Left renal pelvis (tissue), 4 donors: Measurements from ENCODE around the gene MED23. TPM values are rescaled to one million over a fixed set of nuclear protein-coding genes. Genes with fewer than 3 reads are reported as not detected.
"Not testable (repeated sequence)": the region's sequence is repeated elsewhere in the genome, so short reads cannot be mapped to it uniquely, and the experiment has no call there.

Experiments
- DNase-seq, 4 donors: peaks; one replicate each; pipeline ENCODE4 v3.0.0-alpha.2; 2013; ENCODE audit warnings: low read depth in 4 of 4, low spot score in 3 of 4
- polyA plus RNA-seq, 4 donors: library from polyadenylated mRNA; unstranded; fragments of 120-200 nt; gene quantifications; one replicate each; pipeline ENCODE4 v1.2.1, GENCODE V29; 2013; ENCODE audit not compliant: insufficient read length in 4 of 4

The MED23 gene
- polyA plus RNA-seq, 4 donors, result 39.0 to 58.7 (median 53.5) TPM

DNA sequence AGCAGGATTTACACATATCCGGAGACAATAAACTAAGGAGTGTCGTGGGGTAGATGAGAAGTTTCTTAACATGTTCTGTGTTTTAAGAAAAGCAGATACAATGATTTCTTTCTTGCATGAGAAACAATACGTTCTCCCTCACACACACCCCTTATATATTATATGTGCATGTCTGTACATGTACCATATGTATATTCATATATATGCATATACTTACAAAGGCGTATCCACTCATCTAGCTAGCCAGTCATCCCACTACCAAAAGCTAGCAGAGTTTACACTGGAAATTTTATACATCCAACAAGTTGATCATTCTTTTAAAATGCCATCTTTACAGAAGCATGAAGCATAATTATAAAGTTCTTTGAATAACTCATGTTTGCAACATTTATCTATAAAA, 40.1 kb downstream of the MED23 start:
- DNase-seq, result no peak

DNA sequence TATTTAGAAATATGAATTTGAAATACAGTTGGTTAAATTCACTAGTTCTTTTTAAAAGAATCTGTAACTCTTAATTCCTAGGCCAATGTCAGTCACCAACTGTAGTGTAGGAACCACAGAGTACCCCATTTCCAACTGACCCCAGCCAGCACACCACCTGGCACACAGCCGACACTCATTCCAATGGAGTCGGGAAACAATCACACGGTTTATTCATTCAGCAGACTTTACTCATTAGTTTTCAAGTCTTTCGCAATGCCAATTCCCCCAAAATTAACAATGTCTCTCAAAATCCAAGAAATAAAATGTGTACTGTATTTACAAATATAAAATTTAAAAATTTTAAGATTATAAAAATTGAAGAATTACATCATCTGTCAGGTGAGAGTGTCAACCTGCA, 41.5 kb downstream of the MED23 start:
- no peak for DNase-seq

DNA sequence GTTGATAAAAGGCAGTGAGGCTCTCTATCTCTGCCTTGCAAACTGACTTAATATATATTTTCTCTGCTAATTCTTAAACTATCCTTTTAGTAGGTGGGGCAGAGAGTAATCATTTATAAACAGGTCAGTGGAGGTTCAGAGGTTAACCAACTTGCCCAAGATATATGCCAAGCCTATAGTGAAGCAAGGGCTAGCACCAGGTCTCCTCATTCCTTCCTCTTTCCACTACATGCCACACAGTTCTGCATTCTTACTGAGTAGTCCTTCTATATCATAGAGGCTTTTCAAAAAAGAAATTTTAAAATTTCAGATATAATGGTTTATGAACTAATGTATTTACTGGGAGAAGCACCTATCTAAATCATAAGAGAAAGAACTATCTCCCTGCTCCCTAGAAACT, 46.5 kb downstream of the MED23 start:
- DNase-seq, result no peak

DNA sequence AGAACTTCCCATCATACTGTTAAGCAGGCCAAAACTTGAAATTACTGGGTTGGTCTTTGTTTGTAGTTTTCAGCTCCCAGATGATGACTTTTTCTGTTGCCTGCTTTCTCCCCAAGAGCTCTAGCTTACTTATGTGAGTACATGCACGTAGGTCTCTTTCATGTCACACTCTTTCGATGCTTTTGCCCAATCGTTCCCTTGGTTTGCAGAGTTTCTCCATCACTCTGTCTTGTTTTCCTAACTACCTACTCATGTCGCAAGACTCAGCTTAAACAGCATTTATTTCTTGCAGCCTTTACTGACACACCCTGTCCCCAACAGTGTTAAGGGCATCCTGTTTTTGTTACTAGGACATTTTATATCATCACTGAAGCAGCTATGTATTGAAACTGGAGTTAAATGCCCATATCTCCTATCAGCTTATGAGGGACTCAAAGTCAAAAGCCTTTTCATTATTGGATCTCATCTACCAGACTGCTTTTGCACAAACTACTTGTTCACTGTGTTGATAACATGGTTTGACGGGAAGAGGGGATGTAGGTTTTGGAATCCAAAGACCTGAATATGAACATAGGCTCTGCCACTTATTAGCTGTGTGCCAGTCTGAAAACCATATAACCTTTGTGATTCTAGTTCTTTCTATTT, 52.1 kb downstream of the MED23 start:
- DNase-seq, result no peak

DNA sequence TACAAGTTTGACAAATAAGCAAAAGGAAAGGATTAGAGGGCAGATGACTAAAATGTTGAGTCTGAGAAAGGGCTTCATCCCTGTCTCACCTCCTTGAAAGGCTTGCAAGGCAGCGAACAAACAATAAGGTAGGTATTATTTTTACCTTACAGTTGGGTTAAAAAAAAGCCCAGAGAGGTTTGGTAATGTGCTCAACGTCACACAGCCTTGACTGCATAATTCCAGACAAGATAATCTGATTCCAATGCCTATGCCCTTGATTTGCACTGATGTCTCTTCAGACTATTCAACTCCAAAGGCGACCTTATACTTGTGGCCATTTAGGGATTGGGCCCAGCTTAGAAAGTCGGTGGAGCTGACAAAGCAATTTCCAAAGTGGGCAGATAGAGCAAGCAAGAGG, 53.4 kb downstream of the MED23 start:
- no peak for DNase-seq

DNA sequence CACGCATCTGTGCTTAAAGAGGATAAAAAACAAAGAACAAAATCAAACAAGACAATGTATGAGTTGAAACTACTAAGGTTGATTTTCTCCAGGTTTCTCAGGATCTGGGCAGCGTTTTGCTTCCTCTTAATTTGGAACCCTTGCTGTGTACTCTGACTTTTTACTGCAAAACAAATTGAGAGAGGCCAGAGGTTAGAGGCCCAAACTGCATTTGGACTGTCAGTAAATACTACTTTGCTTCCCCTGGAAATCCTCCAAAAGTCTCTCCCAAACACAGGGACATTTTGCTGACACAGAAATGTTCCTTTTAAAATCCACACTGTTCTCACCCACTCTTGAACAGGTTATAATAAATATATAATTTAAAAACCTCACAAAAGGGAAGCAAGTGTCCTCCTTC, 53.9 kb downstream of the MED23 start:
- DNase-seq, result no peak

DNA sequence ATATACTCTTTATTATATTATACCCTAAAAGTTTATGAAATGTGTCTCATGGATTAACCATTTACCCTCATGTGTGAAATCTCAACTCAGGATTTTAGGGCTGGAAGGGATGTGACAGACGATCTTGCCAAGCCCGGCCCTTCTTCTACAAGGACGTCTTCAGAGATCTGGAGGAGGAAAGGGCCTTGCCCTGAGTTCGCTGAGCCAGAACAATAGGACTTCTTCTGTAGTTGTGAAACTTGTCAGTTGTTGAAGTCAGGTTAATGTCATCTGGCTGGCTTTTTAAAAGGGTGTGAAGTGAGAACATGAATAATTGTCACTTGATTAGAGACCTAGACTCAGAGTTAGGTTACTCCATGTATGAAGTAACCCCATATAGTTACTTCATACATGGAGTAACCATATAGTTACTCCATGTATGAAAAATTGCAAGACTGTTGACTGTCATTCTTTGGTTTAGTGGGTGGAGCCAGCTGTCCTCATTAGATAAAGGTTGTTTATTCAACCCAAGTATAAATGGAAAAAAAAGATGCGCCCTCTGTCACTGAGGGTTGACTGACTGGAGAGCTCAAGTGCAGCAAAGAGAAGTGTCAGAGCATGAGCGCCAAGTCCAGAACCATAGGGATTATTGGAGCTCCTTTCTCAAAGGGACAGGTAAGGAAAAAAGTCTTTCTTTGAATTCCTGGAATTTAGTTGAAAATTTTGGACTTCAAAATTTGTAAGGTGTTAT, 55.2 kb downstream of the MED23 start, which contains the start of gene ARG1:
ARG1 (plus strand) TSS at position 541 of the 730 bp plus-strand sequence; CDS start at position 598, 57 bp downstream.
- no peak for DNase-seq

DNA sequence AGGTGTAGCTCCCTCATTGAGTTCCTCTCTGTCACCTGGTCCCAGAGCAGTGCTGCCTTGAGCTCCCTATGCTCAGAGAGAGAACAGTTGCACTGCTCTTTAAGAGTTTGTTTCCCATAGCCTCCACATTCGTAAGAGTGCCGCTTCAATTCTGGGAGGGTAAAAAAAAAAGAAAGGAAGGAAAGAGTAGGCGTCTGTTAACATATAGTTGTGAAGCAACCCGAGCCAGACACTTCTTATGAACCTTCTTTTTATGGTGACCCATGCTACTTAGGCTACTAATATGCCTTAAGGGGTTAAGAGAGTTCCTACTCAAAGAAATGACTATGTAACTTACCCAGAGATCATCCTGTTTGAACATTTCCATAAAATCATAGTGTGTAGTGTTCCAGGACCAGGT, 59.3 kb downstream of the MED23 start:
- DNase-seq, result no peak

DNA sequence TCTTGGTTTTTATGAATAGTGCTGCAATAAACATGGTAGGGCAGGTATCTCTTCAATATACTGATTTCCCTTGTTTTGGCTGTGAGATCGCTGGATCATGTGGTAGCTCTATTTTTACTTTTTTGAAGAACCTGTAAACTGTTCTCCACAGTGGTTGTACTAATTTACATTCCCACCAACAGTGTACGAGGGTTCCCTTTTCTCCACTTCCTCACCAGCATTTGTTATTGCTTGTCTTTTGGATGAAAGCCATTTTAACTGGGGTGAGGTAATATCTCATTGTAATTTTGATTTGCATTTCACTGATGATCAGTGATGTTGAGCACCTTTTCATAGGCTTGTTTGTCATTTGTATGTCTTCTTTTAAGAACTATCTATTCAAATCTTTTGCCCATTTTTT, 63.0 kb downstream of the MED23 start:
- no peak for DNase-seq

DNA sequence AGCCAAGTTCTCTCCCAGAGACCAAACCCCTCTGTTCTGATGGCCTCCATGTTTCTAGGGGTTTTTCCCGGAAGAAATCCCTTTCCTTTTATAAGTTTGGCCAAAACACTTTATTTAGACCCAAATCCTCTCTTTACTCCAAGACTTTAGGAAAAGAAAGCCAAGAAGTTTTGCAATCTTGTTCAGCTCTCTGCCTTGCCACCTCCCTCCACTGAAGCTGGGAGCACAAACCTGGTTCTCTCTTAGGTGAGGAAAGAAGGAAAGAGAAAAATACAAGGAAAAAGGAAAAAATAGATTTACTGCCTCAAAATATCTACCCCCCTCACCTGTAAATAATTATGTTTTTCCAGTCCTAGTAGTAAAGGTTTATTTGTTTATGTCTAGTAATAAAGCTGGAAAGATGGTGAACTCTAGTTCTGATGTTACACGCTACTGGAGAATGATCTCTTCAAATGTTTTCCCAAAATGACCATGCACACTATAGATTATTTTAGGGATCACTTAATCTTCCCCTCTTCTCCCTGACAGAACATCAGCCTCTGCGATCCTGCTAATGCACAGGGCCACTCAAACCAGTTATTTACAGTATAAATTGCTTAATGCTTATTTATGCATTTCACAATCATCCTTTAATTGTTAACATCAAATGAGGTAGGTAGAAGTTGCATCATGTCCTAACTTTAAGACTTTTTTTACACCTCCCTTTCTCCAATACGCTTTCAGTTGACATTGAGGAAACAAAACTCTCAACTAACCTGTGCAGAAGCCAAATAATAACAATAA, 65.9 kb downstream of the MED23 start:
- DNase-seq, result no peak

DNA sequence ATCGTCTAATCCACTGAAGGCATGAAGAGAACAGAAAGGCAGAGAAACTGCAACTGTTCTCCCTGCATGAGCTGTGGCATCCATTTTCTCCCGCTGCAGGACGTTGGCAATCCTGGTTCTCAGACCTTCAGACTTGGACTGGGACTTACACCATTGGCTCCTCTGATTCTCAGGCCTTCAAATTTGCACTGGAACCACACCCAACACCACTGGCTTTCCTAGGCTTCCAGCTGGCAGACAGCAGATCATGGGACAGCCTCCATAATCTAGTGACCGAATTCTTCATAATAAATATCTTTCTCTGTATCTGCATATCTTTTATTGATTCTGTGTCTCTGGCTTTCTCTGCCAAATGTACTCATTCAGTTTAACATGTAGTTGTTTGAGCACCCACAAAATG, 69.1 kb downstream of the MED23 start:
- DNase-seq, result no peak

DNA sequence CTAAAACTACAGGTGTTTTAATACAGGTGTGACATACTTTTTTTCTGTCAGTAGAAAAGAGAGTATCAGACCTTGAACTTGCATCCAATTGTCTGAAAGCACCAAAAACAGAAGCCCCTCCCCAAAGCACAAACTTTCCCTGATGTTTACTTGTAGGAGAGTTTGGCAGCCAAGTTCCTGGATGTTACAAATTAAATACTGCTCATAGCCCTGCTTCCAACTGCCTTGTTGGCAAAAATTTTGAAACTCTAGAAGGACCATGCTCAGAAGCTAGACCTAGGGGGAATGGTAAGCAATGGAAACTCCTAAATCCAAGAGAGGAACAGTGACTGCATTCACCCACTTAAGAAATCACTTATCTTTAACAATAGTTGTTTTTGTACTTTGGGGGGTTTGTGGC, 72.0 kb downstream of the MED23 start:
- DNase-seq, result no peak

DNA sequence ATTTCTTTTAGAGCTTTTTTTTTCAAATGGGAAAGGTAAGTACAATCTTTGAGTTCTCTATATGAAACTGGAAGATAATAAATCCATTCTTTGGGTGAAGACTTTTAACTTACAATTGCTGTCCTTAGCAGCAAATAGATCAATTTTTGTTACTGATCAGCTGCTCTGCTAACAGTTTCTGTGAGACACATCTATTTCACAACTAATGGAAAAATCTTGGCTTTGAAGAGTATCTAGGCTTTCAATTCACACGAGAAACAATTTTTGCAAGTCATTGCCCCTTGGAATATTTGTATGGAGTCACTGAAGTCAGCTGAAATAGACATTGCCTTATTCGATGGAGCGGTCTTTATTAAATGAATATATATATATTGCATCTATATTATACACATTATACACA, 75.5 kb downstream of the MED23 start:
- DNase-seq, result no peak

DNA sequence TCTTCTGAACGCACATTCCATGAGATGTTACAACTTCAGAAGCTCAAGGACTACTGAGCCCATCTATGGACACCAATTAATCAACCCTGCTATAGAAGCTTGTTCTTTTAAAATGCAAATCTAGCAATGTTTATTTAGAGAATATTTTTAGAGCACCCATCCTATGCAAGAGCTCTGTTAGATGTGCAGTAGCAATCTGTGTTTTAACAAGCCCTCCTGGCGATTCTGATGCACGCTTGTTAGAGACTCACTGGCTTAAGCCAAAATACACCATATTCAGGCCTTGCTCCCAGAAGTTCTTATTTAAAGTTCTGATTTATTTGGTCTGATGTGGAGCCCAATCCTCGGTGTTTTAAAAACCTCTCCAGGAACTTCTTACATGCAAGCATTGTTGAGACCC, 76.1 kb downstream of the MED23 start:
- no peak for DNase-seq

DNA sequence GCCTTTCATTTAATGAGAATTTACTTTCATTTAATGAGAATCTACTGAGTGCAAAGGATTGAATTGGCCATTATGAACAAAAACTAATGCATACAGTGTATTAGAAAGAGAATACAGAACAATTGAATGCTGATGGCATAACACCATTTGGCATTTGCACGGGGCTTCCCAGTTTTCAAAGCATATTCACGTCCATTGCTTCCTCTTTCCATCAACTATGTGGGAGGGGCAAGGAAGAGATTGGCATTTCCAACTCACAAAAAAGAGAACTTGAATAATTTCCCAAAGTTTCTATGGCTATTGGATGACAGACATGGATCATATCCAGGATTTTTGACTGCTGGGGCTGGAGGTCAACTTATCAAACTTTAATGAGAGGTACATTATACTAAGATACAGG, 78.2 kb downstream of the MED23 start:
- no peak for DNase-seq

DNA sequence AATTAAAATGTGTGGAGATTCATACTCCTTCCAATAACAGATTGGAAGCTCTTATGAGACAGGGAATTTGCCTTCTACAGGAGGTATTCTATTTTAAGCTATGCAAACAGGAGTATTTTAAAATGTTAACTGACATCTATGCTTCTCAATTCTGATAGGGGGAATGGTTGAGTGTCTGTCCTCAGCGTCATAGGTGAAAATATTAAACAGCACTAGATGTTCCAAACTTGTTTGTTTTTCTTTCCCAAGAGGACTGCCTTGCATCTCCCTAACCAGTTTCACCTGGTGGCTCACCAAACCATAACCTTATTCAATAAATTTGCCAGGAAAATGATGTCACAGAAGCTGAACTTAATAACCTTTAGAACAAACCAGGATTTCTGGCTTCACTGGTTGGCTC, 79.6 kb downstream of the MED23 start:
- DNase-seq, result no peak

DNA sequence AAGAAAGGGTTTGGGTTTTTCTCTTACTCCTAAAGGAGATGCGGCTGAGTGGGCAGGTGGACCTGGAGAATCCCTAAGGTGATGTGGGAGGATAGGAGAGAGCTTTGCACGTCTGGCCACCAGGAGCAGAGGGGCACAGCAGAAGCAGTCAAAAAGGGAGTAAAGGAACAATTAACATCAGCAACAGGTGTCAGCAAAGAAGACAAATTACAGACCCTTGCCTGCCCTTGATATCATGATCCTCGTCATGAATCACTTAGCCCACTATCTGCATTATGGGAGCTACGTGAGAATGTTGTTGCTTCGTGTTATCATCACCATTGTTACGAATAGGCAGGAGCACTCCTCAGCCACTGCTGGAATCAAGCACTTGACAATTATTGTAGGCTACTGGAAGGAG, 80.6 kb downstream of the MED23 start:
- no peak for DNase-seq

DNA sequence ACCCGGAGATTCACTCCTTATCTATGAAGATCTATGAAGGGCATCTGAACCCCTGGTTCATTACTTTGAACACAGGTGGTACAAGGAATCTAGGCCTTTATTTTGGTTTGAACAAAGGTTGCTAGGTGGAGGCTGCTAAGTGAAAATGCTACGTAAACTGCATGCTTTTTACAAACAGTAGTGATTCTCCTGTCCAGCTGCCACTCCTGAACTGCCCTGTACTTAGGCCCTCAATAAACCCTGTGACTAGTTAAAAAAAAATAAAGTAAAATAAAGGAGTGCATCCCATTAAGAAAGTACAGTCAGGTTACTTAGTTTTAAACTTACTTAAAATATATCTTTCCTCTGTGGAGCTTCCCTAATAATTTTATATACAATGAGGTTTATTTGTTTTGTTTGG, 82.7 kb downstream of the MED23 start:
- DNase-seq, result no peak

DNA sequence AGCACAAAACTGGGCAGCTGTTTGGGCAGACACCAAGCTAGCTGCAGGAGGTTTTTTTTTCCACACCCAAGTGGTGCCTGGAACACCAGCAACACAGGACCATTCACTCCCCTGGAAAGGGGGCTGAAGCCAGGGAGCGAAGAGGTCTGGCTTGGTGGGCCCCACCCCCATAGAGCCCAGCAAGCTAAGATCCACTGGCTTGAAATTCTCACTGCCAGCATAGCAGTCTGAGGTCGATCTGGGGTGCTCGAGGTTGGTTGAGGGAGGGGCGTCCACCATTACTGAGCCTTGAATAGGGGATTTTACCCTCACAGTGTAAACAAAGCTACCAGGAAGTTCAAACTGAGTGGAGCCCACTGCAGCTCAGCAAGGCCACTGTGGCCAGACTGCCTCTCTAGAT, 89.4 kb downstream of the MED23 start:
- not testable (repeated sequence) for DNase-seq

DNA sequence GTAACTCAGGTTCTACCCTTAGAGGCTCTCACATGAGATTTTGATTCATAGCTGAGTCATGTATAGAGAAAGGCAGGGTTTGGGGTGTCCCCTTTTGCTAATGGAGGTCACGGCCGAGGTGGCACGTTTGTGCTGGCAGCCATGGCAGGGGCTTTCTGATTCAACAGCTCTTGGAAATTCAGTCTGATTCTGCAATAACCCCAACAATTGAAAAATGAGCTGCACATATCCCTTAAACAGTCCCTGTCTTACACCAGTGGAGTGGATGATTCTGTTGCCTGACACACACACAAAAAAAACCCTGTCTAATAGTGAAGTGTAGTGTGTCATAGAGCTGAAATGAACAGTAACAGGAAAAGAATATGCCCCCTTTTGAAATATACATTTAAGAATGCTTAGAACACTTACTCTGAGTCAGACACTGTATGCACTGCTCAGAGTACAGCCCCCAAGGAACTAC, 95.4 kb downstream of the MED23 start:
- DNase-seq, result no peak

DNA sequence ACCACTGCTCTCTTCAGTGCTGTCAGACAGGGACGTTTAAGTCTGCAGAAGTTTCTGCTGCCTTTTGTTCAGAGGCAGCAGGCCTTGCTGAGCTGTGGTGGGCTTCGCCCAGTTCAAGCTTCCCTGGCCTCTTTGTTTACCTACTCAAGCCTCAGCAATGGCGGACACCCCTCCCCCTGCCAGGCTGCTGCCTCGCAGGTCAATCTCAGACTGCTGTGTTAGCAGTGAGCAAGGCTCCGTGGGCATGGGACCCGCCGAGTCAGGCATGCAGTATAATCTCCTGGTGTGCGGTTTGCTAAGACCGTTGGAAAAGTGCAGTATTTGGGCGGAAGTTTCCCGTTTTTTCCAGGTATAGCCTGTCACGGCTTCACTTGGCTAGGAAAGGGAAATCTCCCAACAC, 96.4 kb downstream of the MED23 start:
- not testable (repeated sequence) for DNase-seq

DNA sequence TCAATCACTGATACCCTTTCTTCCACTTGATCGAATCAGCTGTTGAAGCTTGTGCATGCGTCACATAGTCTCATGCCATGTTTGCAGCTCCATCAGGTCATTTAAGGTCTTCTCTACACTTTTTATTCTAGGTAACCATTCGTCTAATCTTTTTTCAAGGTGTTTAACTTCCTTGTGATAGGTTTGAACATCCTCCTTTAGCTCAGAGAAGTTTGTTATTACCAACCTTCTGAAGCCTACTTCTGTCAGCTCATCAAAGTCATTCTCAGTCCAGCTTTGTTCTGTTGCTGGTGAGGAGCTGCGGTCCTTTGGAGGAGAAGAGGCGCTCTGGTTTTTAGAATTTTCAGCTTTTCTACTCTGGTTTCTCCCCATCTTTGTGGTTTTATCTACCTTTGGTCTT, 97.1 kb downstream of the MED23 start:
- not testable (repeated sequence) for DNase-seq
